Psoas muscle (tissue), 8 donors: Measurements from ENCODE around the gene TMEM184A. TPM values are rescaled to one million over a fixed set of nuclear protein-coding genes. Genes with fewer than 3 reads are reported as not detected.

ENCODE experiments used
- ATAC-seq, 4 donors: fragments of 200-7000 bp; cut with Tn5 transposase; one replicate each; pipeline ENCODE4 v1.9.1; 2020; ENCODE audit warnings: moderate library complexity in 3 of 4, mild to moderate bottlenecking in 2 of 4
- DNase-seq, 2 donors: peaks; one replicate each; pipeline ENCODE4 v3.0.0-alpha.2; 2020
- H3K27ac ChIP-seq: fragments of 200-600 bp; one replicate; pipeline ENCODE4 v1.8.0; 2022
- H3K27me3 ChIP-seq, 3 donors: fragments of 200-600 bp in 1 of 3; one replicate each; pipeline versions ENCODE4 v1.6.1 to v1.8.0; 2013 to 2022; ENCODE audit warnings: low read length in 2 of 3, mild to moderate bottlenecking in 2 of 3, moderate library complexity in 1 of 3; ENCODE audit not compliant: insufficient read depth in 3 of 3
- H3K36me3 ChIP-seq, 2 donors: fragments of 200-600 bp in 1 of 2; one replicate each; pipeline versions ENCODE4 v1.6.1 to v1.8.0; 2013 to 2022; ENCODE audit warnings: low read depth in 1 of 2, mild to moderate bottlenecking in 1 of 2, moderate library complexity in 1 of 2; ENCODE audit not compliant: insufficient read depth in 1 of 2
- H3K4me1 ChIP-seq: fragments of 200-600 bp; one replicate; pipeline ENCODE4 v1.8.0; 2022
- H3K4me3 ChIP-seq: fragments of 200-600 bp; one replicate; pipeline ENCODE4 v1.8.0; 2022; ENCODE audit warnings: mild to moderate bottlenecking
- H3K9me3 ChIP-seq: fragments of 200-600 bp; one replicate; pipeline ENCODE4 v1.8.0; 2022
- WGBS, 3 donors: extraction: QIAGEN DNeasy Blood & Tissue Kit; methylation state at CpG; one replicate each; pipeline versions ENCODE4 v1.1.6 to v1.1.7; 2013; 5-methylcytosine and 5-hydroxymethylcytosine counted together
- intact Hi-C, 2 donors: fragments of 100-400 bp; cut with DNase I; formaldehyde crosslinking; loops; one replicate each; pipeline versions ENCODE4 v1.11.0 to v1.14.2; 2022
- polyA plus RNA-seq, 3 donors: library from polyadenylated mRNA; stranded (reverse); fragments of 200-250 nt; gene quantifications; one replicate each; pipeline ENCODE4 v1.2.3, GENCODE V29; 2013
- total RNA-seq, 4 donors: library from RNA; stranded (reverse); fragmentation: NEBNext Ultra II Directional in 2 of 4; extraction: Animal tissue kit (Norgen Biotek cat#: 25700) in 2 of 4; gene quantifications; one replicate each; pipeline versions ENCODE4 v1.2.1 to v1.2.4, GENCODE V29; 2021 to 2023
- TF ChIP-seq, protein P1 (sequence below): fragments of 200-600 bp; IDR thresholded peaks from one replicate; pipeline ENCODE4 v1.8.0; 2022; ENCODE audit warnings: antibody characterized with exemption
- donor health status: healthy with polysubstance abuse.
- donor health status: DM: no; HTN: no; CAD: no; lungs with moderate emphysema.
- donor health status: Bipolar disorder and iron deficiency.
- donor health status: healthy.
- donor health status: DM: yes; HTN: yes; CAD: no.
- donor health status: DM: no; HTN: no; CAD: no.
- donor health status: DM: no; HTN: no; CAD: no.
- donor health status: DM: yes; HTN: yes; CAD: no.

The TMEM184A gene
- total and polyA plus RNA-seq, 7 donors, result 0.40 to 6.0 (median 2.8) TPM

DNA sequence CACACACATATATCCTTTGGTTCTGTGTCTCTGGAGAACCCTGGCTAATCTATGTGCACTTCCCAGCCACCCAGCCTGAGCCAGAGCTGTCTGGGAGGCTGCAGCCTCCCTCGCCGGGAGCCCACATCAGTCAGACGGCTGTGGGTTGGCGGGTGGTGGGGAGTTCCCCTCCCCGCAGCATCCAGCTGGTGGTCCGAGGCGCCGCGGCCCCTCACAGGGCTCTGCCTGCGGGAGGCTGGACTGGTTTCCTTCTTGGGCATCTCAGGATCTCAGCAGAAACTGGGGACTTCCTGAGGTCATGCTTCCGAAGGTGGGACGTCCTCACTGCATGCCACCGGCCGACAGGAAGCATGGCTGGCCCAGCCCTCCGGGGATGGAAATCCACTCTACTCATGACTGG is 35.9 kb upstream of the TMEM184A start:
- intact Hi-C loops, result no loop called here
- DNase-seq (no peak), ATAC-seq (no peak)
- Histone ChIP-seq H3K4me3 (no peak overlapping the region), H3K4me1 (no peaks in the 10 kb centered on the region), H3K9me3 (peaks cover 6% of the 10 kb centered on the region), H3K27me3 (peaks cover 0 to 62% (median 32%) of the 10 kb centered on the region in 3 donors), H3K36me3 (no peaks in the 10 kb centered on the region), H3K27ac (no peak overlapping the region)
- 1 to 6% (median 3%) methylated on average over 15 of the region's 15 CpGs for WGBS, 3 donors
- TF ChIP-seq, protein P1, sequence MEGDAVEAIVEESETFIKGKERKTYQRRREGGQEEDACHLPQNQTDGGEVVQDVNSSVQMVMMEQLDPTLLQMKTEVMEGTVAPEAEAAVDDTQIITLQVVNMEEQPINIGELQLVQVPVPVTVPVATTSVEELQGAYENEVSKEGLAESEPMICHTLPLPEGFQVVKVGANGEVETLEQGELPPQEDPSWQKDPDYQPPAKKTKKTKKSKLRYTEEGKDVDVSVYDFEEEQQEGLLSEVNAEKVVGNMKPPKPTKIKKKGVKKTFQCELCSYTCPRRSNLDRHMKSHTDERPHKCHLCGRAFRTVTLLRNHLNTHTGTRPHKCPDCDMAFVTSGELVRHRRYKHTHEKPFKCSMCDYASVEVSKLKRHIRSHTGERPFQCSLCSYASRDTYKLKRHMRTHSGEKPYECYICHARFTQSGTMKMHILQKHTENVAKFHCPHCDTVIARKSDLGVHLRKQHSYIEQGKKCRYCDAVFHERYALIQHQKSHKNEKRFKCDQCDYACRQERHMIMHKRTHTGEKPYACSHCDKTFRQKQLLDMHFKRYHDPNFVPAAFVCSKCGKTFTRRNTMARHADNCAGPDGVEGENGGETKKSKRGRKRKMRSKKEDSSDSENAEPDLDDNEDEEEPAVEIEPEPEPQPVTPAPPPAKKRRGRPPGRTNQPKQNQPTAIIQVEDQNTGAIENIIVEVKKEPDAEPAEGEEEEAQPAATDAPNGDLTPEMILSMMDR, result no peak

DNA sequence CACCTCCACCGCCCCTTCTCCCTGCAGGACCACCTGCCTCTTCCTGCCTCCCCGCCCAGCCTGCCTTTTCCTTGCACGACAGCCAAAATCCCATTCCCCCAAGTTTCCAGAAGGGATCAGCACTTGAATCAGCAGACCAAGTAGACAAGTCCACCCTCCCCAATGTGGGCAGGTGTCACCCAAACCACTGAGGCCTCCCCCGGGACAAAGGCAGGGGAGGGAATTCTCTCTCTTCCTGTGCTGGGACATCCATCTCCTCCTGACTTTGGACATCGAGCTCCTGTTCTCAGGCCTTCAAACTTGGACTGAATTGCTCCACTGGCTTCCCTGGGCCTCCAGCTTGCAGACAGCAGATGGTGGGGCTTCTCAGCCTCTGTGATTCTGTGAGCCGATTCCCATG is 35.4 kb upstream of the TMEM184A start:
- peaks cover 6% of the 10 kb centered on the region for H3K9me3 ChIP-seq
- no peak overlapping the region for H3K4me3 ChIP-seq
- no peaks in the 10 kb centered on the region for H3K4me1 ChIP-seq
- no peak overlapping the region for H3K27ac ChIP-seq
- intact Hi-C loops, result no loop called here
- DNase-seq (no peak), ATAC-seq (no peak)
- no peaks in the 10 kb centered on the region for H3K36me3 ChIP-seq
- WGBS, 3 donors, result 34 to 45% (median 41%) methylated on average over 5 to 6 of the region's 6 CpGs
- TF ChIP-seq, protein P1, result no peak
- H3K27me3 ChIP-seq, result peaks cover 0 to 61% (median 32%) of the 10 kb centered on the region in 3 donors

DNA sequence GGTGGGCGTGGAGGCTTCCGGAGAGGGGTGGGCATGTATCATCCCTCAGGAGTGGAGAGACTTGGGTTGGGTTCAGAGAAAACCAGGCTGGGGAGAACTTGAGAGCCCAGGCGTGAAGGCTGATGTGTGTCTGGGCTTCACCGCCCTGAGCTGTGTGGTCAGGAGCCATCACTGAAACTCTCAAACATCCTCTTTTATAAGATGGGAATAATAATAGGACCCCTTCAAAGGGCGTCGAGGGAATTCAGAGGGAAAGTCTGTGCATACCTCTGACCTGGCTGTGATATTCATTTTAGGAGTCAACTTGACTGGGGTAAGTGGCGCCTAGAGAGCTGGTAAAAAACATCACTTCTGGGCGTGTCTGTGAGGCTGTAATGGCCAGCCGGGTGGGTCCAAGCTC is 34.9 kb upstream of the TMEM184A start:
- H3K4me3 ChIP-seq, result no peak overlapping the region
- H3K4me1 ChIP-seq, result no peaks in the 10 kb centered on the region
- 61 to 68% (median 63%) methylated on average over 9 of the region's 9 CpGs for WGBS, 3 donors
- intact Hi-C loops, result no loop called here
- H3K27ac ChIP-seq, result no peak overlapping the region
- H3K9me3 ChIP-seq, result peaks cover 6% of the 10 kb centered on the region
- H3K27me3 ChIP-seq, result peaks cover 0 to 56% (median 32%) of the 10 kb centered on the region in 3 donors
- ATAC-seq (no peak), DNase-seq (no peak)
- H3K36me3 ChIP-seq, result no peaks in the 10 kb centered on the region
- TF ChIP-seq, protein P1, result no peak

DNA sequence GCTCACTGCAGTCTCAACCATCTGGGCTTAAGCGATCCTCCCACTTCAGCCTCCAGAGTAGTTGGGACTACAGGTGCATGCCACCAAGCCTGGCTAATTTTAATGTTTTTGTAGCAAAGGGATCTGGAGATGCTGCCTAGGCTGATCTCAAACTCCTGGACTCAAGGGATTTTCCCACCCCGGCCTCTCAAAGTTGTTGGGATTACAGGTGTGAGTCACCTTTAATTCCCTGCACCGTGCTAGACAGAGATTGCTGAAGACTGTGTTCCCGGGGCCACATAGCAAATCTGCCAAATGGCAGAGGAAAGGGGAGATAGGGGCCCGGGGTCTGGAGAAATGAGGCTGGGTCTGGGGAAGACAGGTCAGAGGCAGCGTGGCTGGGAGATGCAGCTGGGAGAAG is 34.5 kb upstream of the TMEM184A start:
- TF ChIP-seq, protein P1, result no peak
- WGBS, 3 donors, result 60 to 73% (median 62%) methylated on average over 6 of the region's 6 CpGs
- Histone ChIP-seq H3K36me3 (no peaks in the 10 kb centered on the region), H3K27me3 (peaks cover 0 to 55% (median 29%) of the 10 kb centered on the region in 3 donors), H3K4me1 (no peaks in the 10 kb centered on the region), H3K4me3 (no peak overlapping the region), H3K27ac (no peak overlapping the region), H3K9me3 (peaks cover 6% of the 10 kb centered on the region)
- intact Hi-C loops, result no loop called here
- ATAC-seq (no peak), DNase-seq (no peak)

DNA sequence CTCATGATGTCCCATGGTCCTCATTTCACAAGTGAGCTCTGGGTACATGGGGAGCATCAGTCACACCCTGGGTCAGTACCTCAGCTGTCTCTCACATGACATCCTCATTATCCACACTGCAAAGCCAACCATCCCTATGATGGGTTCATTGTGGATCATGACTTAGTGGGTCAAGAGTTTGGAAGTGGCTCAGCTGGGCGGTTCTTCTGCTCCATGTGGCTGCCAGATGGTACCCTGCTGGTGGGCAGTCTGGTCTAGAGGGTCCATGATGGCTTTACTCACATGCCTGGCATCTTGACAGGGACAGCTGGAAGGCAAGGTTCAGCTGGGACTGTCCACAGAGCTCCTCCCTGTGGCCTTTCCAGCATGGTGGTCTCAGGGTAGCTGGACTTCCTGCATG is 33.0 kb upstream of the TMEM184A start:
- WGBS, 3 donors, result 92 to 94% (median 94%) methylated on average over 1 of the region's 1 CpG
- ATAC-seq (no peak), DNase-seq (no peak)
- Histone ChIP-seq H3K27ac (no peak overlapping the region), H3K9me3 (peaks cover 6% of the 10 kb centered on the region), H3K4me1 (no peaks in the 10 kb centered on the region), H3K27me3 (peaks cover 0 to 55% (median 20%) of the 10 kb centered on the region in 3 donors), H3K4me3 (no peak overlapping the region), H3K36me3 (no peaks in the 10 kb centered on the region)
- intact Hi-C loops, result no loop called here
- TF ChIP-seq, protein P1, result no peak
